GM21447 (cell line): Measurements from ENCODE around the gene MICOS13.

Experiments
- ATAC-seq: cut with Tn5 transposase; IDR thresholded peaks from one replicate; pipeline ENCODE4 v1.9.1; 2021; ENCODE audit not compliant: unreplicated experiment

MICOS13 gene

DNA sequence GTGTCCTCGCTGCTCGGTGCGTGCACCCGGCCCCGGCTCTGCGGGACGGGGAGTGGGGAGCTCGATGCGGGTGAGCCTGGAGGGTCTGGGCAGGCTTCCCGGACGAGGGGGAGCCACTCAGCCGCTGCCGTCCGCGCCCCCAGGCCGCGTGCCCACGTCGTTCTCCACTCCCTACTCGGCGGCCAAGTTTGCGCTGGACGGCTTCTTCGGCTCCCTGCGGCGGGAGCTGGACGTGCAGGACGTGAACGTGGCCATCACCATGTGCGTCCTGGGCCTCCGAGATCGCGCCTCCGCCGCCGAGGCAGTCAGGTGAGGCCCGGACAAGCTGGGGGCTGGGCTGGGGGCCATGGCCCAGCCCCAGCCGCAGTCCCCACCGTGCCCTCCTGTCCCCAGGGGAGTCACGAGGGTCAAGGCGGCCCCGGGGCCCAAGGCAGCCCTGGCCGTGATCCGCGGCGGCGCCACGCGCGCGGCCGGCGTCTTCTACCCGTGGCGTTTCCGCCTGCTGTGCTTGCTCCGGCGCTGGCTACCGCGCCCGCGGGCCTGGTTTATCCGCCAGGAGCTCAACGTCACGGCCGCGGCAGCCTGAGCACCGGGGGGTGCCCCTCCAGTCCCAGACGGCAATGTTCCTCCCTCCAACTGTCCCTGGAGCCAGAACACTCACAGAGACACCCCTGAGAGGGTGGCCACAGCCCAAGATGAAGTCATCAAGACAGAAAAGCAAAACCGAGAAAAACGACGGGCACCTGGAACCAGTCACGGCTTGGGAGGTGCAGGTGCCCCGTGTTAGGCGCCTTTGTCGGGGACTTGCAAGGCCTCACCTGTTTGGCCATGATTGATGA is 7.3 kb upstream of the MICOS13 start:
- no peak for ATAC-seq

DNA sequence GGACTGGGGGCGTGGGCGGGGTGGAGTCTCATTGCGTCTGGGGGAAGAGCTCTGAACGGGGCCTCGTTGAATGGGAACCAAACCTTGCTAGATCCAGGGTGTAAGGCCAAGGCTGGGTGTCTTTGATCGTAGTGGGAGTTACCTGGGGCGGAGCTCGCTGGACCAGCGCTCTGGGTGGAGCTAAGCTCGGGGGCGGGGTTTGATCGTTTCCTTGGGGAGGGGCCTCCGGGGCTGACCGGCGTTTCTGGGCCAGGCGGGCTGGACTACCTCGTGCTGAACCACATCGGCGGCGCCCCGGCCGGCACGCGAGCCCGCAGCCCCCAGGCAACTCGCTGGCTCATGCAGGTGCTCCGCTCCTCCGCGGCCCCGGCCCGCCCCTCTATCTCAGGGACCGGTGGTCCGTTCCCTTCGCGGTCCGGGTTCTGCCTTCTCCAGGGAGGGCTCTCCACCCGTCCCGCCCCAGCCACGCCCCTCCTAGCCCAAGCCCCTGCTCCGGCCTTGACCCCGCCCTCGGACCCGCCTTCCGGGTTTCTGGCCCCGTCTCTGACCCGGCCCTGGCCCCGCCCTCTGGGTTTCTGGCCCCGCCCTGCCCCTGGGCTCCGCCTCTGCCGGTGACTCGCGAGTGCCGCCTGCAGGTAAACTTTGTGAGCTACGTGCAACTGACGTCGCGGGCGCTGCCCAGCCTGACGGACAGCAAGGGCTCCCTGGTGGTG is 6.5 kb upstream of the MICOS13 start:
- ATAC-seq: peak; percentile 55

DNA sequence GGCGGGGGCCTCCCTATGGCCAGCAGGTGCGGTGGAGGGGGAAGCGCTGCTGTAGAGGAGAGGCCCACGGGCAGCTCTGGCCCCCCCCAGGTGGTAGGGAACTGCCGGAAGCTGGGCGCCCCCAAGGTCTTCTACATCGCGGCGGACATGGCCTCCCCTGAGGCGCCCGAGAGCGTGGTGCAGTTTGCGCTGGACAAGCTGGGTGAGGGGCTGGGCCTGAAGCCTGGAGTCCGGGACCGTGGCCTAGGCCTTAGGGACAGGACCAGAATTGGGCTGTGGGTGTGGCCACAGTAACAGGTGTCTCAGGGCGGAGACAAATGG is 6.0 kb upstream of the MICOS13 start:
- ATAC-seq: no peak

DNA sequence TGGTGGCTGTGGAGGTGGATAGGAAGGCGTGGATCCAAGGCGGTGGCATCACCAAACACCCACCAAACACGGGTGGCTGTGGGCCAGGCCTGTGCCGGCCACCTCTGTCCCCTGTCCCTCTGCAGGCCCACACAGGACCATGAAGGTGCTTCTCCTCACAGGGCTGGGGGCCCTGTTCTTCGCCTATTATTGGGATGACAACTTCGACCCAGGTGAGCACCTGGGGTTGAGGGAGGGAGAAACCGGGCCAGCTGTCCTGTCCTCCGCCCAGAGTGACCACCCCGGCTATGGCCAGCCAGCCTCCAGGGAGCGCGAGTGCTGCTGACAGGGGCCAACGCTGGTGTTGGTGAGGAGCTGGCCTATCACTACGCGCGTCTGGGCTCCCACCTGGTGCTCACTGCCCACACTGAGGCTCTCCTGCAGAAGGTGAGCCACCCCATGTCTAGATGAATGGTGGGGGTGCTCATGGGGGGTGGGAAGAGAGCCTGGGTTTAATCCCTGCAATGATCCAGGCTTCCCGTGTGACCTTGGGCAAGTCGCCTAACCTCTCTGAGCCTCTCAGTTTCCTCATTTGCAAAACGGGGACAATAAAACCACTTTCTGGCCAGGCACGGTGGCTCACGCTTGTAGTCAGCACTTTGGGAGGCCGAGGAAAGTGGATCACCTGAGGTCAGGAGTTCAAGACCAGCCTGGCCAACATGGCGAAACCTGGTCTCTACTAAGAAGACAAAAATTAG is 4.5 kb upstream of the MICOS13 start:
- no peak for ATAC-seq

DNA sequence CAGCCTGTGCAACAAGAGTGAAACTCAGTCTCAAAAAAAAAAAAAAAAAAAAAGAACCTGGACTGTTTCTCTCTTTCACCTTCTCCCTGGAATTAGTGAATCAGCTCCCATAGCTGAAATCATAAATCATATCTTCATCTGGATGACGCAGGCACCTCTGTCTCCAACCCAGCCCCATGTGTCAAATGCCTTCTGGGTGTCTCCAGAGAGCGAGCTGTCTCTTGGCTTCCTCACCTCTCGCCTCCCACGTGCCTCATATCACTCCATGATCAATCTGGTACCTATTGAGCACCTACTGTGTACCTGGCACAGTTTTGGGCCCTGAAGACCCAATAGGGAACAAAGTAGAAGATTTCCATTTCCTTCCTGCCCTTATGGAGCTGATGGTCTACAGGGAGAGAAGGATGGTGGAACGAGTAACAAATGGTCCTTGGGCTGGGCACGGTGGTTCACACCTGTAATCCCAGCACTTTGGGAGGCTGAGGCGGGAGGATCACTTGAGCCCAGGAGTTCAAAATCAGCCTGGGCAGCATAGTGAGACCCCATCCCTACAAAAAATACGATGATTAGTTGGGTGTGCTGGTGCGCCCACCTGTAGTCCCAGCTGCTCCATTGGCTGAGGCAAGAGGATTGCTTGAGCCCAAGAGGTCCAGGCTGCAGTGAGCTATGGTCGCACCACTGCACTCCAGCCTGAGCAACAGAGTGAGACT is 3.0 kb upstream of the MICOS13 start:
- ATAC-seq: no peak

DNA sequence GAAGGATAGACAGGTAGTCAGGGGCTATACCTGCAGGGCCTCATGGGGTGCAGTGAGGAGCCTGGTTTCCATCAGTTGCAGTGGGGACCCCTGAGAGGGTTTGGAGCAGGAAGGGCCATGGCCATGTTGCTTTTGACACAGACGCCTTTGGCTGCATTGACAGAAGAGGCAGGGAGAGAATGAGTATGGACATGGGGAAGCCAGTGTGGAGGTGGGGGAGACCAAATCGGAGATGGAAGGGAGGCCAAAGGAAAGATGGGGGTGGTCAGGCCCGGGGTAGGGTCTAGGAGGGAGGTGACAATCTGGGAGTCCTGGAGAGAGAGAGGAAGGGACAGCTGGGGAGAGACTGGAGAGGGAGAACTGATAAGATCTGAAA is 1.8 kb upstream of the MICOS13 start:
- ATAC-seq: no peak

DNA sequence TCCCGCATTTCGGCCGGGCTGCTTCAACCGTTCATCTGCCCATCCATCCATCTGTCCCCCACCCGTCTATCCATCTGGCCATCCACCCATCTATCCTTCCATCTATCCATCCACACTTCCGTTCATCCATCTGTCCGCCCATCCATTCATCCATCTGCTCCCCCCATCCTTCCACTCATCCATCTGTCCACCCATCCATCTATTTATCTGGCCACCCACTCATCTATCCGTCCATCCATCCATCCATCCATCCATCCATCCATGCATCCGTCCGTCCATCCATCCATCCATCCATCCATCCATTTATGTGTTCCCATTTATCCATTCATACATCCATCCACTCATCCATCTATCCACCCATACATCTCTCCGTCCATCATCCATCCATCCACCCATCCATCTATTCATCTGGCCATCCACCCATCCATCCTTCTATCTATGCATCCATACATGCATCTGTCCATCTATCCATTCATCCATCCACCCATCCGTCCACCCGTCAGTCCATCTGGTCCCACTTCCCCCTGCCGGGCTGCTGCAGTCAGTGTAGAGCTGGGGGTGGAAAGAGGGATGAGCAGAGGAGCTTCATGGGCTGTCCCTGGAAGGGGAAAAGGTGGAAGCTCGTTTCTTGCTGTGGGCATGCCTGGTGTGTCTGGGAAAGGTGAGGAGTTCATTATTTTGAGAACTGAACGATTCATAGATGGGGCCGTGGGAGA is 1.2 kb upstream of the MICOS13 start:
- no peak for ATAC-seq

DNA sequence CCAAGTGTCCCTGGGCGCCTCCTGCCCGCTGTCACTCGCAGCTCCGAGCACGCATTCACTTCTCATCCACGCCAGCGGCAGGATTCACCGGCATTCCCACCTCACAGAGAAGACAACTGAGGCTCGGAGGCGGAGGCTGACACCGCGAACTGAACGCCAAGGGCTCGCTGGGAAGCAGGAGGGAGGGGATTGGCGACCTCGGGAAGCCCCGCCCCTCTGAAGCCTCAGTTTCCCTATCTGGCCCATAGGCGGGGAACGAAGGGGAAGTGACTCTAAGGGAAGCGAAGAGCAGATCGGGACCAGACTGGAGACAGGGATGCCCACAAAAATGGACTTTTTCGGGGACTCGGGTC is 256 bp downstream of the MICOS13 start:
- ATAC-seq: no peak

DNA sequence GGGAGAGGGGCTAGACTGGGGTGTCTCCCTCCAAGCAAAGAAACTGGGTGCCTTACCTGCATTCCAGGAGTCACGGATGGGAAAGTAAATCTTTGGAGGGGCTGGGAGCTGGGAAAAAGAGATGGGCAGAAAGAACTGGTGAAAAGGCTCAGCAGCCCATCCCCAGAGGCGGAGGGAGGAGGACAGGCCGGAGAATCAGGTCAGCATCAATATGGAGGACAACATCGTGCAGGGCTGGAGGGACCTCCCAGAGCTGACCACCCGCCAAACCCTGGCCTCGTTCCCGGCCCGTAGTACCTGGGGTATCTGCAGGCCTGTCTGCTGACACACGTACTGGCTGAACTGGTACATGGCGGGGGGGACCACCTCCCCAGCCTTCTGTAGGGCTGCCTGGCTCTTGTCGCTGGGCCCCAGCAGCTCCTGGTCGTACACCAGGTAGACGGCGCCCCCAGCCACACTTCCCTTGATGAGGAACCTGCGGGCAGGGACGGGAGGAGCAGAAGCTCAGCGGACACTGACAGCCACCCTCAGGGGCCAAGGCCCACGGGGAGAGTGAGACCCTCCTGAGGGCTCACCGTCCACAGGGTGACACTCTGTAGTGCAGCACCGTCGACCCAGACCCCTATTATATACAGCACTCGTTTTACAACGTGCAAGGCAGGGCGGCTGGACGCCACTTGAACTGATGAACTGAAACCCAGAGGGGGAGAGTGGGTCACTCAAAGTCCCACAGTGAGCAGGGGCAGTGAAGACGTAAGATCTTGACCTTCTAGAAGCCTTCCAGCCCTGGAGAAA is 830 bp downstream of the MICOS13 start:
- ATAC-seq: no peak

DNA sequence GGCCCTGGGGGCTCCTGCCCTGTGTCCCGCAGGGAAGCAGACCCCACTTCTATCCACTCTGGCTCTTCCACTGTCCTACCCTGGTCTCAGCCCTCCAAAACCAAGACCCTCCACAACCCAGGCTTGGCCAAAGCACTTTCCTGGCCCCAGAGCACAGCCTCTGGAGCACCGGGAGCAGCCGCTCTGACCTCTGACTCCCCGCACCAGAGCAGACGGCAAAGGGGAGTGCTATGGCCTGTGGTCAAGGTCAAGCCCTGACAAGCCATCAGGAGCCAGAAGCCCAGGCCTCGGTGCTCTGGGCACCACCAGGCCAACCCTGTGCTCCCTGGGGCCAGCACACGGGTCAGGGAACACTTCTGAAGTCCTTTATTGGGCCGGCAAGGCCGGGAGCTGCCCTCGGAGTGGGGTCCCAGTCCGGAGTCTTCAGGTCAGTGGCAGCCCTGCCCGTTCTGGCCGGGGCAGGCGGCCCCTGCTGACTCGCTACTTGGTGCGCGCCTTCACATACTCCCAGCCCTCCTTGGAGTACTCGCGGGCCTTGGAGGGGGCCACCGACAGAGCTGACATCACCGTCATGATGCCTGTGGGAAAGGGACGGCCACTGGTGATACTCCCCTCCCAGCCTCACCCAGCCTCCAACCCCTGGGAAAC is 2.1 kb downstream of the MICOS13 start:
- no peak for ATAC-seq

DNA sequence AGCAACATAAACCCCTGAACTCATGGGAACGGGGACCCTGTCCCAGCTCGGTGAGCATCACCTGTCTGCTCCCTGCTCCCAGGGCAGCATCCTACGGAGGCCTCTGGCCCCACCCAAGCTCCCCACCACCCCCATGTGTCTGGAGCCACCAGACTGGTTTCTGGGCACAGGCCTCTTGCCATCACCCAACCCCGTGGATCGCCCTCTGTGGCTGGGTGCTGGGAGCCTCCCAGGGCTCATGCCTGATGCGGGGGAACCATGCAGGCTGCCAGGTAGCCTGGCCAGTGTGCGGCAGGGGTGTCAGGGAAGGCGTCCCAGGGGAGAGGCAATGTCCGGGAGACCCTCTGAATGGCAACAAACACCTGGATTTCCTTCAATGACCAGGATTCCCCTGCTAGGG is 2.7 kb downstream of the MICOS13 start:
- ATAC-seq: no peak

DNA sequence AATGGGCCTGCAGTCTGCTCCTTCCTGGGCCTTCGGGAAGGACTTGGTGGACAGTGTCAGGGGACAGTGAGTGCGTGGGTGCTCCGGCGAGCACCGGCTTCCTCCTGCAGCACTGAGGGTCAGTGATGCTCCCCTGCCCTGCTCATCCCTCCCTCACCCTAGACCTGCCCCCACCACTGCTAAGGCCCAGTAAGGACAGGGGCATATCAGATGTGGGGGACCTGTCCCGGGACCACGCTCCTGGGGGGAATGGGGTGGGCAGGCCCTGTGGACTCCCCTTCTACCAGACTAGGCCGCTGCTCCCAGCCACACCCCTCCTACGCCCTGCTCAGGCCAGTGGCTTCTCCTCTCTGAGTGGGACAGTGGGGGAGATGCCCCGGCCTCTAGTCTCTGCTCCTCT is 3.2 kb downstream of the MICOS13 start:
- ATAC-seq: no peak

DNA sequence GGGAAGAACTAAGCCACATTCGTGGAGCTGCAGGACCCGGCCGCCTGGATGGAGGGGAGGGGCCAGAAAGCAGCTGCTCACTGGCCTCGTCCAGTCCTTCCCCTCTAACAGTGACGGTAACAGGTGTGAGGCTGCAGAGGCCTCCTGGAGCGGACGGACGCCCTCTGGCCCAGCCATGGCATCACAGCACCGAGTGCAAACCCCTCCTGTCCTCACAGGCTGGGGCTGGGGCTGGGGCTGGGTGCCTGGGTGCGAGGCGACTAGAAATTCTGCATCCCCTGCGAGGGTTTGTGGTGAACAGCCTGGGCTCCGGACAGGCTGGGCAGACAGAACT is 3.6 kb downstream of the MICOS13 start:
- ATAC-seq: no peak

DNA sequence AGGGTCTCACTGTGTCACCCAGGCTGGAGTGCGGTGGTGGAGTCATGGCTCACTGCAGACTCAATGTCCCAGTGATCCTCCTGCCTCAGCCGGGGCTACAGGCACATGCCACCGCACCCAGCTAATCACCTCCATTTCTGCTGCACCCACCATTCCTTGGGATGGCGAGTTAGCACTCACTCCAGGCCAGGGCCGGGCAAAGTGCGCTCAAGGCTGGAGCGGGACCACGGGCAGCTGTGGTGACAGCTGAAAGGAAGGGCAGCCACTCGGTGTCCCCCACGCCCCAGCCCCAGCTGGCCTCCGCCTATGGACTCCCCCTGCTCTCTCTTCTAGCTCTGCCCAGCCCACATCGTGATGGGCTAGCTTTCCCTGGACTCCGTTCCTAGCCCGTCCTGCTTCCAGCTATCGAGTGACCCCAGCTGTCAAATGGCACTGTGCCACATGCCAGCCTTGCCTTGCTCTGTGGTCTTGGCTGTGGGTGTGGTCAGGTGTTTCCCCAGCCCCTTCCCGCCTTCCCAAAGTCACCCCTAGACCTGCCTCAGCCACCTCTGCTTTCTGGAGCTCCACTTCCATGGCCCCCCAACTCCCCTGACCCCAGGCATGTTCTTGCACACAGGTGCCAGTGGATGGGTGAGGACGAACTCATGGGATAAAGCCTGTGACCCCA is 4.1 kb downstream of the MICOS13 start:
- ATAC-seq: no peak

DNA sequence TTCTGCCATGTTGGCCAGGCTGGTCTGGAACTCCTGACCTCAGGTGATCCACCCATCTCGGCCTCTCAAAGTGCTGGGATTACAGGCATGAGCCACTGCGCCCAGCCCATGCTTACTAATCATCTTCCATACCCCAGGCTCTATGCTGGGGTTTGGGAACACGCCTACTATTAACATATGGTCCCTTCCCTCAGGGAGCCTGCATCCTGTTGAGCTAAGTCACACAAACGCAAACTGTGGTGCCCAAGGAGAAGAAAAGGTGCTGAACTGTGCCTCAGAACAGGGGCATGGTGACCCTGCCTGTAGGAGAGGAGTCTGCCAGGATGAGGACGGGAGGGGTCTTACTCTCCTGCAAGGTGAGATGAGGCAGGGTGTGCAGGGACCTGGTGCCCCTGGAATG is 5.6 kb downstream of the MICOS13 start:
- ATAC-seq: no peak

DNA sequence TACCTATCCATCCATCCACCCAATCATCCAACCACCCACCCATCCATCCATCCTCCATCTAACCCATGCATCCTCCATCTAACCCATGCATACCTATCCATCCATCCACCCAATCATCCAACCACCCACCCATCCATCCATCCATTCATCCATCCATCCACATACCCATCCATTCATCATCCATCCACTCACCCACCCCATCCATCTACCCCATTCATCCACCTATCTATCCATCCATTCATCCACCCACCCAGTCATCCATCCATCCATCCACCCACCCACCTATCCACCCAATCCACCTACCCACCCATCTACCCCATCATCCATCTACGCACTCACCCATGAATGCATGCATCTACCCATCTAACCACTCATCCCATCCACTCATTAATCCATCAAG is 6.6 kb downstream of the MICOS13 start:
- ATAC-seq: no peak

DNA sequence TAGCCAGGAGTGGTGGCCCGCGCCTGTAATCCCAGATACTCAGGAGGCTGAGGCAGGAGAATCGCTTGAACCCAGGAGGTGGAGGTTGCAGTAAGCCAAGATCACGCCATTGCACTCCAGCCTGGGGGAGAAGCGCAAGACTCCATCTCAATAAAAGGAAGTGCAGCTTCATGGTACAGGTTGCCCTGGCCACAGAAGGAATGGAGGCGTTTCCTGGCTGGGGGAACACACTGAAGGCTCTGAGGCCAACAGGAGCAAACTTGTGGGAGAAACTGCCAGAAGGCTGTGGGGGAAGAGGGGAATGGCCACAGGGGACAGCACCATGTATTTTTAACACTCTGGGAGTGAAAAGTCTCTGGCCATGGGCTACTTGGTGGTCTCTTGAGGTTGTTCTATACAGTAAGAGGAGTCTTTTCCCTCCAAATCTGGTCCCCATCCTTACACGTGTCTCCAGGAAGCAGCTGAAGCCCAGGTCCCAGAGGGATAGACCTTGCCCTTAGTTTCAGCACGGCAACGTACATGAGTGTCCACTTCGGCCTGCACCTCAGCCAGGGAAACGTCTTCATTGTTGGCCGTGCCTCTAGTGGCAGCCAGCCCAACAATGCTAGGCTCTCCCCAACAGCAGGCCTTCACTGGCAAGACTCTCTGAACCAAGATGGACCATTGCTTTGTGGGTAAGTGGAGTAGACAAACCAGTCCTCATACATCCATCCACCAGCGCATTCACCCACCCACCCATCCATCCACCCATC is 7.4 kb downstream of the MICOS13 start:
- ATAC-seq: no peak

DNA sequence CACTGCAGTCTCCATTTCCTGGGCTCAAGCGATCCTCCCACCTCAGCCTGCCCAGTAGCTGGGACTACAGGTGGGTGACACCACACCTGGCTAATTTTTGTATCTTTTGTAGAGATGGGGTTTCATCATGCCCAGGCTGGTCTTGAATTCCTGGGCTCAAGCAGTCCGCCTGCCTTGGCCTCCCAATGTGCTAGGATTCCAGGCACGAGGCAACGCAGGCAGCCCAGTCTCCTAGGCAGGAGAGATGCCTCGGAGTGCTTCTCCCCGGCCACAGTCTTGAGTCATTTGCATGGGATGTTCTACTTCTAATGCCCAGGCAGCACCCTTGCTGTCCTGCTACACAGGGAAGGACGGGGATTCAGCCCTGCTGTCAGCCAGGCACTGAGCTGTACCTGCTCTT is 8.7 kb downstream of the MICOS13 start:
- ATAC-seq: no peak

DNA sequence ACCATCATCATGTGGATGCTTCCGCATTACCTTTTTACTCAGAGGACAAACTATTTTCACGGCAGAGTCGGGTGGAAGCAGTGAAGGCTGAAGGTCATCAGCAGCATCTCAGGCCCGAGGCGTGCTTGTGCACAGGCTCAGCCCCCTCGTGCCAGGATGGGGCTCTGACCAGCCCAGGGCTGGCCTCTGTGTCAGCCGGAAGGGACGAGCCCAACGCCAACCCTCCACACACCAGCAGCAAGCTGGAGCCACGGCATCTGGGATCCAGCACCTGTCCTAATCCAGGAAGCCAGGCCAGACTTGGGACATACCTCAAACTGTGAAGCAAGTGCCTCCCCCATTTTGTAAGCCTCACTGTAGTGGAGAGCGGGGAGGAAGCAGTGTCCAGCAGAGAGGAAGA is 11.1 kb downstream of the MICOS13 start:
- no peak for ATAC-seq
